ENCODE data around the gene PAQR9. TPM values are rescaled to one million over a fixed set of nuclear protein-coding genes. Genes with fewer than 3 reads are reported as not detected.
A peak's percentile ranks its signal among the peaks of the same experiment; 100 is the strongest.

Gene PAQR9
- total and polyA plus RNA-seq, 9 of the 15 experiments (the other 6 are each of a cell fraction or from before 2014, with no cell fraction given): 0.04 to 0.58 (median 0.22) TPM

- TF ChIP-seq ZBTB1 (CRISPR knock-in tag; IDR thresholded peaks at IDR 0.05; ENCODE audit: borderline replicate concordance, low read depth) (no peak), SAFB2 (IDR thresholded peaks at IDR 0.05; ENCODE audit: borderline replicate concordance, low read depth, low read length, severe bottlenecking) (no peak), ZNF655 (CRISPR knock-in tag; IDR thresholded peaks at IDR 0.05) (no peak), FOXA1 (IDR thresholded peaks at IDR 0.05; ENCODE audit: borderline replicate concordance) (no peak), UBTF (IDR thresholded peaks at IDR 0.05; ENCODE audit: borderline replicate concordance in 1 of 2, low read depth in 2 of 2, low read length in 2 of 2) (no peak), ZNF780A (CRISPR knock-in tag; IDR thresholded peaks at IDR 0.05) (no peak), ZZZ3 (IDR thresholded peaks at IDR 0.05) (no peak), ARNT (IDR thresholded peaks at IDR 0.05) (no peak), PCBP1 (IDR thresholded peaks at IDR 0.05; ENCODE audit: low read depth, low read length, poor library complexity, severe bottlenecking) (no peak), IRF9 (tag; IDR thresholded peaks at IDR 0.05) (no peak), RBFOX2 (IDR thresholded peaks at IDR 0.05; ENCODE audit: low read depth, low read length) (peak; percentile 95), FUS (optimal IDR thresholded peaks at IDR 0.05; ENCODE audit: low read depth, low read length) (no peak)
- TF ChIP-seq, protein P1, sequence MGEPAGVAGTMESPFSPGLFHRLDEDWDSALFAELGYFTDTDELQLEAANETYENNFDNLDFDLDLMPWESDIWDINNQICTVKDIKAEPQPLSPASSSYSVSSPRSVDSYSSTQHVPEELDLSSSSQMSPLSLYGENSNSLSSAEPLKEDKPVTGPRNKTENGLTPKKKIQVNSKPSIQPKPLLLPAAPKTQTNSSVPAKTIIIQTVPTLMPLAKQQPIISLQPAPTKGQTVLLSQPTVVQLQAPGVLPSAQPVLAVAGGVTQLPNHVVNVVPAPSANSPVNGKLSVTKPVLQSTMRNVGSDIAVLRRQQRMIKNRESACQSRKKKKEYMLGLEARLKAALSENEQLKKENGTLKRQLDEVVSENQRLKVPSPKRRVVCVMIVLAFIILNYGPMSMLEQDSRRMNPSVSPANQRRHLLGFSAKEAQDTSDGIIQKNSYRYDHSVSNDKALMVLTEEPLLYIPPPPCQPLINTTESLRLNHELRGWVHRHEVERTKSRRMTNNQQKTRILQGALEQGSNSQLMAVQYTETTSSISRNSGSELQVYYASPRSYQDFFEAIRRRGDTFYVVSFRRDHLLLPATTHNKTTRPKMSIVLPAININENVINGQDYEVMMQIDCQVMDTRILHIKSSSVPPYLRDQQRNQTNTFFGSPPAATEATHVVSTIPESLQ (CRISPR knock-in tag; IDR thresholded peaks at IDR 0.05): peak; percentile 75; the same call in 1 of the 2 replicates
- TF ChIP-seq, protein P2, sequence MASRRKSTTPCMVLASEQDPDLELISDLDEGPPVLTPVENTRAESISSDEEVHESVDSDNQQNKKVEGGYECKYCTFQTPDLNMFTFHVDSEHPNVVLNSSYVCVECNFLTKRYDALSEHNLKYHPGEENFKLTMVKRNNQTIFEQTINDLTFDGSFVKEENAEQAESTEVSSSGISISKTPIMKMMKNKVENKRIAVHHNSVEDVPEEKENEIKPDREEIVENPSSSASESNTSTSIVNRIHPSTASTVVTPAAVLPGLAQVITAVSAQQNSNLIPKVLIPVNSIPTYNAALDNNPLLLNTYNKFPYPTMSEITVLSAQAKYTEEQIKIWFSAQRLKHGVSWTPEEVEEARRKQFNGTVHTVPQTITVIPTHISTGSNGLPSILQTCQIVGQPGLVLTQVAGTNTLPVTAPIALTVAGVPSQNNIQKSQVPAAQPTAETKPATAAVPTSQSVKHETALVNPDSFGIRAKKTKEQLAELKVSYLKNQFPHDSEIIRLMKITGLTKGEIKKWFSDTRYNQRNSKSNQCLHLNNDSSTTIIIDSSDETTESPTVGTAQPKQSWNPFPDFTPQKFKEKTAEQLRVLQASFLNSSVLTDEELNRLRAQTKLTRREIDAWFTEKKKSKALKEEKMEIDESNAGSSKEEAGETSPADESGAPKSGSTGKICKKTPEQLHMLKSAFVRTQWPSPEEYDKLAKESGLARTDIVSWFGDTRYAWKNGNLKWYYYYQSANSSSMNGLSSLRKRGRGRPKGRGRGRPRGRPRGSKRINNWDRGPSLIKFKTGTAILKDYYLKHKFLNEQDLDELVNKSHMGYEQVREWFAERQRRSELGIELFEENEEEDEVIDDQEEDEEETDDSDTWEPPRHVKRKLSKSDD (conservative IDR thresholded peaks at IDR 0.05; ENCODE audit: low read length): peak; percentile 86
These were observed 38.1 kb upstream of the PAQR9 start, which contains the start of gene U2SURP (continued) for GRCh38 chr3:143001369-143002082.

All from K562 (cell line).